Thoracic aorta (tissue), 2 donors: ENCODE data around the gene HSPA1B. TPM values are rescaled to one million over a fixed set of nuclear protein-coding genes. Genes with fewer than 3 reads are reported as not detected.
"Not testable (repeated sequence)": the region's sequence is repeated elsewhere in the genome, so short reads cannot be mapped to it uniquely, and the experiment has no call there.

Experiments
- ATAC-seq: fragments of 150-250 bp; one replicate; pipeline ENCODE4 v1.8.0; 2017; ENCODE audit warnings: low read depth; ENCODE audit not compliant: insufficient number of reproducible peaks, low FRiP score
- DNase-seq: peaks from one replicate; pipeline ENCODE4 v3.0.0-alpha.2; 2020; ENCODE audit warnings: low spot score
- H3K27ac ChIP-seq, 2 donors: fragments of 200-600 bp; sonication (generic); 1 replicate in 1 of 2; 2 replicates in 1 of 2; pipeline ENCODE4 v1.5.1; 2016; ENCODE audit warnings: mild to moderate bottlenecking in 2 of 2, moderate library complexity in 2 of 2
- H3K27me3 ChIP-seq: fragments of 200-600 bp; sonication (generic); replicated peaks from 2 replicates; pipeline ENCODE4 v1.6.0; 2016; ENCODE audit warnings: mild to moderate bottlenecking; ENCODE audit not compliant: insufficient read depth
- H3K36me3 ChIP-seq: fragments of 200-600 bp; sonication (generic); one replicate; pipeline ENCODE4 v1.5.1; 2016
- H3K4me1 ChIP-seq, 2 donors: fragments of 200-600 bp; sonication (generic); 1 replicate in 1 of 2; 2 replicates in 1 of 2; pipeline versions ENCODE4 v1.5.1 to v1.6.0; 2016; ENCODE audit warnings: low read depth in 2 of 2, mild to moderate bottlenecking in 1 of 2; ENCODE audit not compliant: control insufficient read depth in 1 of 2
- H3K4me3 ChIP-seq: fragments of 200-600 bp; sonication (generic); 2 replicates; pipeline ENCODE4 v1.5.1; 2016; ENCODE audit warnings: mild to moderate bottlenecking
- H3K9me3 ChIP-seq: fragments of 200-600 bp; sonication (generic); 2 replicates; pipeline ENCODE4 v1.5.1; 2016
- CTCF ChIP-seq: fragments of 200-600 bp; sonication (generic); IDR thresholded peaks from one replicate; pipeline ENCODE4 v1.5.1; 2019; ENCODE audit warnings: antibody characterized with exemption
- total RNA-seq, 2 donors: library from RNA; depleted of rRNA; stranded (reverse); fragments of >200 nt; gene quantifications; one replicate each; pipeline versions ENCODE4 v1.1.0 to v1.2.3, GENCODE V29; 2016

The HSPA1B gene
- total RNA-seq, 2 donors from 2014 or later, result 178 to 262 TPM

- H3K36me3 ChIP-seq, result no peaks in the 10 kb centered on the region
- H3K9me3 ChIP-seq, result no peaks in the 10 kb centered on the region
- peaks cover 27 to 55% of the 10 kb centered on the region in 2 donors for H3K4me1 ChIP-seq
- H3K27ac ChIP-seq, result peak overlapping the region; percentile 19 to 92
- H3K4me3 ChIP-seq, result peak overlapping the region; percentile 70
- no peak for TF ChIP-seq CTCF
- DNase-seq (no peak), ATAC-seq (no peak)
- no peaks in the 10 kb centered on the region for H3K27me3 ChIP-seq
These were observed 7.7 kb upstream of the HSPA1B start for GRCh38 chr6:31819871-31820299.

- not testable (repeated sequence) for H3K4me3 ChIP-seq, ATAC-seq, H3K36me3 ChIP-seq, H3K9me3 ChIP-seq, H3K27me3 ChIP-seq, DNase-seq
- H3K4me1 ChIP-seq, result peaks cover 27 to 56% of the 10 kb centered on the region in 2 donors
- peak overlapping the region; percentile 92 to 98 for H3K27ac ChIP-seq
These were observed 7.1 kb upstream of the HSPA1B start for GRCh38 chr6:31820399-31820798.

GRCh38 chr6:31821301-31822035 is 6.1 kb upstream of the HSPA1B start:
- peak; percentile 6 for ATAC-seq
- no peaks in the 10 kb centered on the region for H3K27me3 ChIP-seq
- no peaks in the 10 kb centered on the region for H3K36me3 ChIP-seq
- no peak for TF ChIP-seq CTCF
- peak overlapping the region; percentile 92 to 98 for H3K27ac ChIP-seq
- H3K4me3 ChIP-seq, result peak overlapping the region; percentile 72
- no peaks in the 10 kb centered on the region for H3K9me3 ChIP-seq
- peaks cover 33 to 66% of the 10 kb centered on the region in 2 donors for H3K4me1 ChIP-seq
- no peak for DNase-seq

- Histone ChIP-seq H3K4me1 (peaks cover 35 to 67% of the 10 kb centered on the region in 2 donors), H3K4me3 (peak overlapping the region; percentile 72), H3K36me3 (no peaks in the 10 kb centered on the region), H3K9me3 (no peaks in the 10 kb centered on the region), H3K27me3 (no peaks in the 10 kb centered on the region), H3K27ac (peak overlapping the region; percentile 92 to 98)
- TF ChIP-seq CTCF, result no peak
- DNase-seq, result peak; percentile 83
- ATAC-seq, result peak; percentile 78
These were observed 5.3 kb upstream of the HSPA1B start for GRCh38 chr6:31822036-31822821.

GRCh38 chr6:31823592-31824196 is 3.8 kb upstream of the HSPA1B start:
- not testable (repeated sequence) for H3K27me3 ChIP-seq, H3K4me3 ChIP-seq, H3K9me3 ChIP-seq, H3K36me3 ChIP-seq, ATAC-seq, DNase-seq
- peaks cover 35 to 58% of the 10 kb centered on the region in 2 donors for H3K4me1 ChIP-seq
- H3K27ac ChIP-seq, result peak overlapping the region; percentile 92 to 98

- Histone ChIP-seq H3K4me3 (no peak overlapping the region), H3K9me3 (no peaks in the 10 kb centered on the region), H3K27ac (peak overlapping the region; percentile 77 to 98), H3K4me1 (peaks cover 24 to 39% of the 10 kb centered on the region in 2 donors), H3K36me3 (no peaks in the 10 kb centered on the region), H3K27me3 (no peaks in the 10 kb centered on the region)
- DNase-seq (no peak), ATAC-seq (no peak)
- no peak for TF ChIP-seq CTCF
These were observed 2.0 kb upstream of the HSPA1B start for GRCh38 chr6:31825553-31825952.
